B cell (primary cell): ENCODE data around the gene MPC1. TPM values are rescaled to one million over a fixed set of nuclear protein-coding genes. Genes with fewer than 3 reads are reported as not detected.

ENCODE experiments used
- ATAC-seq: fragments of 200-7000 bp; cut with Tn5 transposase; one replicate; pipeline ENCODE4 v1.10.0; 2021; ENCODE audit warnings: low read depth, mild to moderate bottlenecking, moderate number of reproducible peaks, moderate library complexity
- CTCF ChIA-PET: fragments of 350-600 bp; sonication (Branson Sonifier 250); formaldehyde crosslinking; loops from one replicate; lab custom pipeline; 2021; ENCODE audit warnings: antibody characterized with exemption, inconsistent platforms; lab: Charles Lee
- POLR2A ChIA-PET: fragments of 350-600 bp; sonication (Branson Sonifier 250); formaldehyde crosslinking; loops from one replicate; lab custom pipeline; 2021; ENCODE audit warnings: antibody characterized with exemption; lab: Charles Lee
- DNase-seq: peaks from one replicate; pipeline ENCODE4 v3.0.0; 2013
- H2AFZ ChIP-seq: 2 replicates; pipeline ENCODE4 v1.6.1; 2012; ENCODE audit warnings: mild to moderate bottlenecking, low read depth, low read length; ENCODE audit not compliant: insufficient read depth, poor library complexity, severe bottlenecking
- H3K27ac ChIP-seq, 2 donors: 1 replicate in 1 of 2; 2 replicates in 1 of 2; pipeline ENCODE4 v1.5.1; 2012 to 2013; ENCODE audit warnings: low read length in 2 of 2, mild to moderate bottlenecking in 2 of 2, moderate library complexity in 1 of 2
- H3K27me3 ChIP-seq, 4 experiments: fragments of 200-600 bp in 1 of 4; sonication (generic) in 1 of 4; replicated peaks in 1 of 4; 1 replicate in 2 of 4; 2 replicates in 2 of 4; pipeline versions ENCODE4 v1.6.1 to v1.7.0; 2013 to 2016; ENCODE audit warnings: low read length in 3 of 4, mild to moderate bottlenecking in 2 of 4, mixed read lengths in 1 of 4, moderate library complexity in 1 of 4; ENCODE audit not compliant: insufficient read depth in 4 of 4, control insufficient read depth in 3 of 4; ENCODE audit errors: control extremely low read depth in 1 of 4
- H3K36me3 ChIP-seq, 2 experiments: replicated peaks in 1 of 2; 1 replicate in 1 of 2; 2 replicates in 1 of 2; pipeline versions ENCODE4 v1.6.1 to v1.7.1; 2013; ENCODE audit warnings: low read length in 1 of 2; ENCODE audit not compliant: insufficient read depth in 2 of 2, control insufficient read depth in 1 of 2; ENCODE audit errors: control extremely low read depth in 1 of 2, extremely low read depth in 1 of 2
- H3K4me1 ChIP-seq, 2 donors: fragments of 200-600 bp in 1 of 2; sonication (generic) in 1 of 2; 1 replicate in 1 of 2; 2 replicates in 1 of 2; pipeline versions ENCODE4 v1.5.1 to v1.6.1; 2013 to 2017; ENCODE audit warnings: low read length in 2 of 2; ENCODE audit not compliant: control insufficient read depth in 2 of 2, insufficient read depth in 2 of 2
- H3K4me2 ChIP-seq: replicated peaks from 2 replicates; pipeline ENCODE3; 2012; ENCODE audit warnings: mild to moderate bottlenecking, low read depth, low read length; ENCODE audit not compliant: poor library complexity, severe bottlenecking
- H3K4me3 ChIP-seq, 5 experiments: fragments of 200-600 bp in 1 of 5; sonication (generic) in 1 of 5; 1 replicate in 3 of 5; 2 replicates in 2 of 5; pipeline versions ENCODE4 v1.5.1 to v1.7.0; 2011 to 2016; ENCODE audit warnings: low read length in 4 of 5, mild to moderate bottlenecking in 4 of 5, low read depth in 2 of 5, control low read depth in 1 of 5, moderate library complexity in 1 of 5; ENCODE audit not compliant: insufficient read depth in 1 of 5; ENCODE audit errors: control extremely low read depth in 1 of 5, extremely low read depth in 1 of 5
- H3K79me2 ChIP-seq: fragments of 200-600 bp; sonication (generic); one replicate; pipeline ENCODE4 v1.6.0; 2016; ENCODE audit warnings: low read length; ENCODE audit not compliant: control insufficient read depth, insufficient read depth
- H3K9ac ChIP-seq: fragments of 200-600 bp; sonication (generic); 2 replicates; pipeline ENCODE4 v1.6.1; 2017; ENCODE audit warnings: mild to moderate bottlenecking, low read length, moderate library complexity
- H3K9me3 ChIP-seq, 3 donors: one replicate each; pipeline versions ENCODE4 v1.6.1 to v1.7.1; 2013; ENCODE audit warnings: low read length in 2 of 3; ENCODE audit not compliant: control insufficient read depth in 2 of 3, insufficient read depth in 1 of 3; ENCODE audit errors: control extremely low read depth in 1 of 3
- H4K20me1 ChIP-seq: 2 replicates; pipeline ENCODE4 v1.6.0; 2012; ENCODE audit warnings: mild to moderate bottlenecking, low read length; ENCODE audit not compliant: insufficient read depth, control insufficient read depth, poor library complexity, severe bottlenecking
- H3K27ac Mint-ChIP-seq: one replicate; pipeline ENCODE4 v1.8.0; 2021; ENCODE audit warnings: mixed read lengths
- H3K27me3 Mint-ChIP-seq: one replicate; pipeline ENCODE4 v1.8.0; 2021; ENCODE audit warnings: mixed read lengths
- H3K4me1 Mint-ChIP-seq: one replicate; pipeline ENCODE4 v1.8.0; 2021; ENCODE audit warnings: mixed read lengths
- H3K4me3 Mint-ChIP-seq: one replicate; pipeline ENCODE4 v1.8.0; 2021; ENCODE audit warnings: mixed read lengths
- H3K9me3 Mint-ChIP-seq: one replicate; pipeline ENCODE4 v1.8.0; 2022; ENCODE audit warnings: mixed read lengths; ENCODE audit not compliant: insufficient read depth
- EZH2 ChIP-seq: IDR thresholded peaks from 2 replicates; pipeline ENCODE4 v1.6.1; 2012; ENCODE audit warnings: borderline replicate concordance, low read depth, mild to moderate bottlenecking, moderate library complexity, low read length; ENCODE audit not compliant: insufficient read depth, poor library complexity, severe bottlenecking
- WGBS: methylation state at CpG from one replicate; pipeline ENCODE4 v1.1.5; 2013; ENCODE audit warnings: missing lambda C conversion rate; ENCODE audit not compliant: insufficient coverage; 5-methylcytosine and 5-hydroxymethylcytosine counted together
- intact Hi-C: fragments of 100-400 bp; cut with micrococcal nuclease; formaldehyde crosslinking; loops from one replicate; pipeline ENCODE4 v1.10.0; 2022
- polyA plus RNA-seq: library from polyadenylated mRNA; depleted of rRNA; stranded (reverse); fragments of >200 nt; gene quantifications from 2 replicates; pipeline ENCODE4 v1.2.3, GENCODE V29; 2012
- total RNA-seq, 2 donors: library from RNA; stranded (reverse); fragments of 120-200 nt in 1 of 2; gene quantifications; 1 replicate in 1 of 2; 2 replicates in 1 of 2; pipeline versions ENCODE4 v1.2.3 to v1.2.4, GENCODE V29; 2013 to 2022
- TF ChIP-seq, protein P1 (sequence below): fragments of 200-600 bp; IDR thresholded peaks from one replicate; pipeline ENCODE4 v1.8.0; 2022; ENCODE audit warnings: antibody characterized with exemption, mild to moderate bottlenecking

Gene MPC1
- total and polyA plus RNA-seq, 2 donors (not counting 1 experiment from before 2014, with no cell fraction given) = 19.8 to 23.9 TPM

DNA sequence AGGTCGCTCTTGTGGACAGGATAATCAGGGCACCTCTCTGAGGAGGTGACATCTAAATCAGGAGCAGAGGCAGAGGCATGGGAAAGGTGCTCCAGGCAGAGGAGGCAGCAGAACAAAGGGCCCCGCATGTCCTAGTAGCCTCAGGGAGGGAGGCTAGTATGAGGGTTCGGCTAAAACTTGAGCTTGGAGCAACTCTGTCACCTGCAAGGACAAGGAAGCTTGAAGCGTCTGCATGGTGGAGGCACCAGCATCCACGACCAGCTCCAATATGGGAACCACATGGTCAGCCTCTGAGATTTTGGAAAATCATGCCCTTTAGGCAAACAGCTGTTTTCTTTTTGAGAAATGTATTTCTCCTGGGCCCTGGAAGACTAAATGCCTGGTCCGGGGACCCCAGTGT, 13.0 kb upstream of the MPC1 start:
- no peak overlapping the region for H2AFZ ChIP-seq

DNA sequence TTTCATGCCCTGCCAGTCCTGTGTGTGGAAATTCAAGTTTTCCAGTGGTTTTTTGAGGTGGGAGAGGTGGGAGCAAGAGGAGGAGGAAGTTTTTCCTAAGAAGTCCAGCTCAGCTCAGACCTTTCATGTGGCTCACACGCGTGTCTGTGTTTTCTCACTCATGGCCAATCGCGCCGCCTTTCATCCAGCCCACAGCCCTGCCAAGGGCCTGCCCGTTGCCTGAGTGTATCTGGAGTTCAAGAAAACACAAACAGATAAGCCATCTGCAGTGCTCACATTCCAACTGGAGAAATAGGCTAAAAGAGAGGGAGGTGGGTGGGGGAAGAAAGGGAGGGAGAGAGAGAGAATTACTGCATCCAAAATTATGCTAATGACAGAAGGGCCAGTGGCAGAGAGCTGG, 12.6 kb upstream of the MPC1 start:
- Mint-ChIP-seq H3K27me3 (peaks cover 29% of the 10 kb centered on the region), H3K4me1 (no peaks in the 10 kb centered on the region), H3K9me3 (no peaks in the 10 kb centered on the region), H3K4me3 (no peak overlapping the region), H3K27ac (no peak overlapping the region)
- no peaks in the 10 kb centered on the region for H4K20me1 ChIP-seq
- no peak overlapping the region for H3K27ac ChIP-seq
- no peak for DNase-seq
- H2AFZ ChIP-seq = no peak overlapping the region
- CTCF ChIA-PET = interaction anchor here (1.3 to 11.7 kb wide), 2 partner anchors 14 to 88 kb away, joined by 5 to 266 read pairs; partner anchors contain the start of gene PRR18
- no peaks in the 10 kb centered on the region for H3K36me3 ChIP-seq
- 95% methylated on average over 6 of the region's 6 CpGs for WGBS
- H3K4me3 ChIP-seq = no peak overlapping the region
- H3K4me1 ChIP-seq = no peaks in the 10 kb centered on the region
- H3K9me3 ChIP-seq = peaks cover 0 to 7% (median 0%) of the 10 kb centered on the region in 3 donors
- no peak for ATAC-seq
- no peaks in the 10 kb centered on the region for H3K79me2 ChIP-seq
- POLR2A ChIA-PET = no interaction called here
- TF ChIP-seq EZH2 = no peak
- TF ChIP-seq, protein P1, sequence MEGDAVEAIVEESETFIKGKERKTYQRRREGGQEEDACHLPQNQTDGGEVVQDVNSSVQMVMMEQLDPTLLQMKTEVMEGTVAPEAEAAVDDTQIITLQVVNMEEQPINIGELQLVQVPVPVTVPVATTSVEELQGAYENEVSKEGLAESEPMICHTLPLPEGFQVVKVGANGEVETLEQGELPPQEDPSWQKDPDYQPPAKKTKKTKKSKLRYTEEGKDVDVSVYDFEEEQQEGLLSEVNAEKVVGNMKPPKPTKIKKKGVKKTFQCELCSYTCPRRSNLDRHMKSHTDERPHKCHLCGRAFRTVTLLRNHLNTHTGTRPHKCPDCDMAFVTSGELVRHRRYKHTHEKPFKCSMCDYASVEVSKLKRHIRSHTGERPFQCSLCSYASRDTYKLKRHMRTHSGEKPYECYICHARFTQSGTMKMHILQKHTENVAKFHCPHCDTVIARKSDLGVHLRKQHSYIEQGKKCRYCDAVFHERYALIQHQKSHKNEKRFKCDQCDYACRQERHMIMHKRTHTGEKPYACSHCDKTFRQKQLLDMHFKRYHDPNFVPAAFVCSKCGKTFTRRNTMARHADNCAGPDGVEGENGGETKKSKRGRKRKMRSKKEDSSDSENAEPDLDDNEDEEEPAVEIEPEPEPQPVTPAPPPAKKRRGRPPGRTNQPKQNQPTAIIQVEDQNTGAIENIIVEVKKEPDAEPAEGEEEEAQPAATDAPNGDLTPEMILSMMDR = no peak
- no peak overlapping the region for H3K9ac ChIP-seq
- intact Hi-C loops = no loop called here
- H3K27me3 ChIP-seq = peaks cover 0 to 9% (median 0%) of the 10 kb centered on the region in 4 experiments
- no peak overlapping the region for H3K4me2 ChIP-seq

More for the DNA sequence above, 13.0 kb upstream of the MPC1 start:
- Histone ChIP-seq H3K27ac (no peak overlapping the region), H3K4me2 (no peak overlapping the region), H3K36me3 (no peaks in the 10 kb centered on the region), H4K20me1 (no peaks in the 10 kb centered on the region), H3K4me1 (no peaks in the 10 kb centered on the region), H3K27me3 (peaks cover 0 to 9% (median 0%) of the 10 kb centered on the region in 4 experiments), H3K9ac (no peak overlapping the region), H3K79me2 (no peaks in the 10 kb centered on the region), H3K4me3 (no peak overlapping the region), H3K9me3 (peaks cover 0 to 7% (median 0%) of the 10 kb centered on the region in 3 donors)
- 94% methylated on average over 6 of the region's 6 CpGs for WGBS
- intact Hi-C loops = no loop called here
- no peak overlapping the region for H3K4me3 Mint-ChIP-seq
- TF ChIP-seq EZH2 = no peak
- TF ChIP-seq, protein P1 = no peak
- H3K27me3 Mint-ChIP-seq = peaks cover 27% of the 10 kb centered on the region
- POLR2A ChIA-PET = no interaction called here
- no peaks in the 10 kb centered on the region for H3K9me3 Mint-ChIP-seq
- no peaks in the 10 kb centered on the region for H3K4me1 Mint-ChIP-seq
- CTCF ChIA-PET = interaction anchor here (1.3 to 11.7 kb wide), 2 partner anchors 14 to 88 kb away, joined by 5 to 266 read pairs; partner anchors contain the start of gene PRR18
- no peak for DNase-seq
- no peak overlapping the region for H3K27ac Mint-ChIP-seq
- no peak for ATAC-seq
